Uterus (tissue), 2 donors: ENCODE measurements around the gene KCNMA1.

ENCODE experiments used
- CTCF ChIP-seq, 4 experiments: fragments of 200-600 bp in 2 of 4; fragments of 450-650 bp in 2 of 4; sonication (generic) in 2 of 4; IDR thresholded peaks; one replicate each; pipeline ENCODE4 v1.5.1; 2016 to 2019; ENCODE audit warnings: antibody characterized with exemption in 4 of 4, mild to moderate bottlenecking in 2 of 4, moderate library complexity in 1 of 4
- POLR2A ChIP-seq, 2 donors: fragments of 450-650 bp; IDR thresholded peaks; one replicate each; pipeline ENCODE4 v1.6.1; 2016; ENCODE audit warnings: antibody characterized with exemption in 2 of 2, mild to moderate bottlenecking in 1 of 2, moderate library complexity in 1 of 2

DNA sequence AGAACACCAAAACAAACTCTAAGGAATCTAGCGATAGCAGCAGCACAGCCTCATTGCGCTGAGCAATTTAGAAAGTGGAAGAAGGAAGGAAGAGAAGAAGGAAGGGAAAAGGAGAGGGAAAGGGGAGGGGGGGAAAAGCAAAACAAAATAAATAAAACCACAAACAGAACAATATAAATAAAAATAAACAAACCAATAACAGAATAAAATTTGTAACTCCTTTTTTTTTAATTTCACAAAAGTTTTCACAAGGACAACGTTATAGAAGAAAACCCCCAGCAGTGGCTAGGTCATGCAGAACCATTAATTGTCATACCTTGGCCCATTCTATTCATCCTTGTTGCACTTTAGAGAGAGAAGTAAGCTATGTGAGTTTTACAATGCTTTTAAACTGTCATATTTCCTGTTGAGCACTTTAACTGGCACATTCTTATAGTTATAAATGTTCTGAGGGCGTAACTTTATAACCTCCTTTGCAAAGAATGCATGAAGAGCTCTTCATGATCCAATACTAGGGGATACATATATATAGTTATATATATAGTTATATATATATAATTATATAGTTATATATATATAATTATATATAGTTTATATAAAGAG lies 752.8 kb downstream of the KCNMA1 start:
- TF ChIP-seq CTCF (IDR thresholded peaks at IDR 0.05) (no peak), POLR2A (IDR thresholded peaks at IDR 0.05) (no peak)
